HL-60/S4 treated with phorbol 12-myristate 13-acetate at 8.2 ng/mL for 4 days and 3 days (cell line): Measurements from ENCODE around the gene GPR15.

Experiments
- in situ Hi-C: fragments of 300-500 bp; cut with MboI; formaldehyde crosslinking; loops from 2 replicates; pipeline ENCODE4 v1.15.0; 2022; ENCODE audit warnings: low sequenced_read_pairs

GPR15 gene

DNA sequence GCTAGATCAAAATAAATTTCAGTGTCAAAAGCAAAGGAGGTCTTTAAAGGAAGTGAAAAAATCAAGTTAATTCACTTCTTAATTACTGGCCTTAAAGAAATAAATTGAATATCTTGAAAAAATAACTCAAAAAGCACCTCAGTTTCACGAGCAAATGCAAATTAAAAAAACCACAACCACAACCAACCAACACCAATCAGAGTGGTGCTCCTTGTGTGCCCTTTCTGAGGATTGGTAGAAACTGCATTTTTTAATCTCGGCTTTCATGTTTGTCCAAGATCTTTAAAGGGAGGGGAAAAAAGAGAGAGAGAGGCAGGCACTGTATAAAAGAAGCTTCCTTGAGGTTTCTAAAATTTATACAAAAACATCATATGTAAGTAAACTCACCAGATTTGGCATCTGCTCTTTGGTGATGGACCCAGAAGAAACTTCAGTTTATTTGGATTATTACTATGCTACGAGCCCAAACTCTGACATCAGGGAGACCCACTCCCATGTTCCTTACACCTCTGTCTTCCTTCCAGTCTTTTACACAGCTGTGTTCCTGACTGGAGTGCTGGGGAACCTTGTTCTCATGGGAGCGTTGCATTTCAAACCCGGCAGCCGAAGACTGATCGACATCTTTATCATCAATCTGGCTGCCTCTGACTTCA, at the start of gene GPR15:
TSS of gene GPR15 (plus strand) at position 357 of the 653 bp plus-strand sequence. CDS start at position 413, 56 bp downstream.
- in situ Hi-C loops, result no loop called here

DNA sequence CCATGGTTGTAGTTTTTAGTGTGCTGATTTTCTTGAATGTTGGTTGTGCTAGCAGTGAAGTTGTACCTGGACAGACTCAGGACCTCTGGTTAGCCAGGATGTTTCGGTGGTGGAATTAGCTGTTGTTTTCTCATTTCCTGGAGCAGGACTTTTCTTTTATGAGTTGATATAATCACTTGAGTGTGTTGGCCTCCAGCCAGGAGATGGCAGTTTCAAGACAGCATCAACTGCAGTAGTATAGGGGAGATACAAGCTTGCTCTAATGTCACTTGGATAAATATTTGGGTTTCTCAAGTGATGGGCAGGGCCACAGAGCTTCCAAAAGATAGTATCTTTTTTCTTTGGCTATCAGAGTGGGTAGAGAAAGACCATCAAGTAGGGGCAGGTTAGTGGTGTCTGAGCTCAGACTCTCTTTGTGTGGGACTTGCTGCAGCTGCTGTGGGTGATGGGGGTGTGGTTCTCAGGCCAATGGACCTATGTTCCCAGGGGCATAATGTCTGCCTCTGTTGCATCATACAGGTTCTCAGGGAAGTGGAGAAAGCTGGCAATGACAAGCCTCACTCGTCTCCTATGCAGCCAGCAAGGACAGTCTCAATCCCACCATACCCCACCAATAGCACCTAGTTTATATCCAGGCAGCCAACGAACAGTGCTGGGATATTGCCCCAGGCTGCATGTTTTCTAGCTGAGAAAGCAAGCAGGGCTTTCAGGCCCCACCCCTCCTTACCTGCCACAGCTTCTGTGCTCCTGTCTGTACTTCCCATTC, 48.9 kb upstream of the GPR15 start:
- in situ Hi-C loops, result no loop called here

DNA sequence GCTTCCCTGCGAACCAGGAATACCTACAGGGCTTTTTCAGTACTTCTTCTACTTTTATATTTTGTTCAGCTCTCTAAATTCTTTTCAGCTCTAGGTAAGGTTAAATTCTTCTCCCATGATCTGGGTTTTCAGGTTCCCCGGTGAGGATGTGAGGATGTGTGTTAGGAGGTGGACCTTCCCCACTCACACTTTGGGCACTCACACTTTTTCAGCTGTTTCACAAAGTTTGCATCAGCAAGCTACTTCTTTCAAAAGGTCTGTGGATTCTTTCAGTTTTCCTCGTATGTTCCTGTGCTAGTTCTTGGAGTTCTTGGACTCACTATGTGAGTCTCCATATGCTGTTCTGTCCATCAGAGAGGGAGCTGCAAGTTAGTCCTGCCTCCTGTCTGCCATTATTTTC, 48.2 kb upstream of the GPR15 start:
- in situ Hi-C loops, result no loop called here

DNA sequence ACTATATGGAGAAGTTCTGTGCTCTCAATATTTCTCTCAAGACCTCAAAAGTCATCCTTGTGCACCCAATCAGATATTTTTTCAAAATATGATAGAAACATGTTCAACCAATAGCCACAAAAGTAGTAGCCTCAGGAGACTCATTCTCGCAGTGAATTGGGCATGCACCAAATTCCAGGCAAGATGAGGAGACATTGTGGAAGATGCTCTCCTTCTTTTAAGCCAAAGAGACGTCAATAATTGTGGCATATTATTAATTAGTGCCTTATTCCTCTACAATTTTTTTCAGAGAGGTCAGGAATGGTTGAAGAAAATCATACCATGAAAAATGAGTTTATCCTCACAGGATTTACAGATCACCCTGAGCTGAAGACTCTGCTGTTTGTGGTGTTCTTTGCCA, 34.4 kb upstream of the GPR15 start, which contains the start of gene OR5K2:
TSS of gene OR5K2 (plus strand) at position 301 of the 400 bp plus-strand sequence. CDS start at position 301, 0 bp downstream.
- in situ Hi-C loops, result no loop called here

DNA sequence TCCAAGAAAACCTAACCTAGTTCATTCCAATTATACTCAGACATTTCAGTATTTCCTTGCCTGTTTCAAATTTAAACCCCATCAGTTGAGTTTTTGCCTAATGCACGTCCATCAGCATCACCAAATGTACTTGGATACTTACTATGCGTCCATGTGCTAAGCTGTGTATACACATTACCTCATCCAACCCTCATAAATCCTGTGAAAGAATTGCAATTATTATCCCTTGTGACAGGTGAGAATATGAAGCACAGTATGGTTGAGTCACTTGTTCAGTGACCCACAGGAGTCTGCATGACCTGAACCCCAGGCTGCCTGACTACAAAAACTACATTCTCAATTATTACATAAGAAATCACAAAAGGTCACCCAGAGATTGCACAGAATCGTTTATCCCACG, 31.8 kb upstream of the GPR15 start:
- in situ Hi-C loops, result no loop called here

DNA sequence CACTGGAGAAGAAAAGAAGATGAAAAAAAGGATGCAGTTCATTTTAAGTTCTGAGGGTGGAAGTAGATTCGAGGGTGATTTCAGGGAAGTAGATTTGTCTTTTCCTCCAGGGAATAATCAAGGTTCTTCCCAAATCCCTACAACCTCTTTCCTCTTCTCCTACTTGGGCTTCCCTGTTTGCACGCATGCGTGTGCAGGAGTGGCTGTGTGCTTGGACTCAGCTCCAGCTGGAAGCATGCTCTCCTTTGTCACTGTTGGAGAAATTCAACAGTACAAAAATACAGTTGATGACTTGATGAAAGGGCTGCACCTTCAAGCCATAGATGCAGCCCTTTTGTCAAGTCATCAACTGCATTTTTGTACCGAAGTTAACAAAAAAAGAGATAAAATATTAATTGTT, 30.5 kb upstream of the GPR15 start:
- in situ Hi-C loops, result no loop called here

DNA sequence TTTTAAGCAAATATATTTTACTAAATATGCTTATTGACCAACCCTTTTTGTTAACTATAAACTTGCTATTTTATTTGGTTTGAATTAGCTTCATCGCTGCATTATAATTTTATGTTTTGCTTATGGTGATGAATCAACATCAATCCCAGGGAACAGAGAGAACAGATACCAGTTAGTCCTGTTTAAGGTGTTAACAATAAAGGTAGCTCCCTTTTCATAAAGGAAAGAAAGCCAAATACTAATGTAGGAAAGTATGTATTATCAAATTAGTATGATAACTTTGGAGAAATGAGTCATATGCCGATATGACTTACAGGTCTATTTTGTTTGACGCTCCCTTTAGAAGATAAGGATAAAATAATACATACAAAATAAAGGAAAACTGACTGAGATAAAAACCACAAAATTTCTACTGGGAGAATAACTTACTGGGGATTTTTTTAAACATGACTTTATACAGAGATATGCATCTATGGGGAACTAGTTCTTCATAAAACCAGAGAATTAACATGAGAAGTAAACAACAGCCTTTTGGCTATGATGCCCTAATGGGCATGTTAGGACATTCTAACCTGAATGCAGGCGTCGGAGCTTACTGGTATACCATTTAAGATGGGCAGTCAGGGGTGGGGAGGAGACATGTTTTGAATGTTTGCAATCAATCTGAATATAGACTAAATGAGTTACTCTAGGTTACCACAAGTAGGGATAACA, 29.8 kb upstream of the GPR15 start:
- in situ Hi-C loops, result no loop called here

DNA sequence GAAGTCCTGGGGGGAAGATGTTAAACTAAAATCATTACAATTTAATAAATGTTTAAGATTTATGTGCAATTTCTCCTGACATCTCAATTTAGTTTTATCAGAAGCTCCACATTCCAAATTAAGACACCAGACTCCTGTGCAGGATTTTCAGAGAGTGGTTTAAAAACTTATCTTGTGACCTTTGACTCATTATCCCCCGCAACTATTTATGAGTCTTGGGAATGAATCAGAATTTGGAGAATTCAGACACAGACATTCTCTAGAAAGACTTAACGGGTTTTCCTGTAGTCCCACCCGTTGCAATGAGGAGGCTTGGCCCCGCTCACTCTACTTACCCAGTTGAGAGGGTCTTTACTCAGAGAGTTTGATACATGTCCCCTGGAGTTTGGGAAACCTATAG, 27.2 kb upstream of the GPR15 start:
- in situ Hi-C loops, result no loop called here

DNA sequence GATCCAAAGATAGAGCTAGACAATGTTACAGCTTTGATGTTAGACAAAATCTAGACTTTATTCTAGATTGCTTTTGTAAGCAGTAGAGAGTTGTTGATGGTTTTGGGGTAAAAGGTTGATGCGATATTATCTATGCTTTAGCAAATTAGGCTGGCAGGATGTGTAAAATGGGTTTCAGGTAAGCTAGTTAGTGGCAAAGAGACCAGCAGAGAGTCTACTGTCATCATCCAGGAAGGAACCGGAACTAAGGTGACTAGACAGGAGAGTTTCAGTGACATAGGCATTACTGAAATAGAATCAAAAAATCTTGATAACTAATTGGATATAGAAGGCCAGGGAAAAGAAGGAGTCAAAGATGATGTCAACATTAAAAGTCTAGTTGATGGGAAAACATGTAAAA, 23.2 kb upstream of the GPR15 start:
- in situ Hi-C loops, result no loop called here

DNA sequence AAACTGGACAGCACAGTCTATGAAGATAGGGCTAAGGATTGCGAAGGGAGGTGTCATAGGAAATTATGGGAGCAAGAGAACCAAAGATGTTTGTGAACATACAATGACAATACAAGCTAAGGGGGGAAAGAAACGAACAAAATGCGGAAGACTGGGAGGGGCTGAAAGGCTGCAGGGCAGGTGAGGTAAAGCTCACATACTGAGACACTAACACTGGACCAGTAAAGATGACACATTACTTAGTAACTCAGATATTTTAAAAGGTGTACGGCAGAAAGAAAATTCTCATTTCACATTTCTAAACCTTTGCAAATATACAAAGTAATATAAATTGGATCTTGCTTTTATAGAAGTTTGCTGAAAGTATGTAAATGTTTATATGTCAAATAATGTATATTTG, 19.2 kb upstream of the GPR15 start:
- in situ Hi-C loops, result no loop called here

DNA sequence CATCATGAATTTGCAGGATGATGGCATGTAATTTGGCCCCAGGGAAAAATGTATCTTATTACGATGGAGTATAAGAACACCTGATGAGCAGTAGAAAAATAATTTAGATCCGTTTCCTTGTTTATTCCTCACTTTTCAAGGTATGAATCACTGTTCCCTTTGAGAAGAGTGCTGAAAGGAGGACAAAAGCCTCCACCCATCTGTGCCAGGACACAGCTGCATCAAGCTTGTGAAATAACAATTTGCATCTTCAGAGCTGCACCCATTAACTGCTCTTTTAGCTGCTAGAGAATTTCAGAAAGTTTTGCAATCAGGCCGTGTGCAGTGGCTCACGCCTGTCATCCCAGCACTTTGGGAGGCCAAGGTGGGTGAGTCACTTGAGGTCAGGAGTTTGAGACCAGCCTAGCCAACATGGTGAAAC, 18.7 kb upstream of the GPR15 start:
- in situ Hi-C loops, result no loop called here

DNA sequence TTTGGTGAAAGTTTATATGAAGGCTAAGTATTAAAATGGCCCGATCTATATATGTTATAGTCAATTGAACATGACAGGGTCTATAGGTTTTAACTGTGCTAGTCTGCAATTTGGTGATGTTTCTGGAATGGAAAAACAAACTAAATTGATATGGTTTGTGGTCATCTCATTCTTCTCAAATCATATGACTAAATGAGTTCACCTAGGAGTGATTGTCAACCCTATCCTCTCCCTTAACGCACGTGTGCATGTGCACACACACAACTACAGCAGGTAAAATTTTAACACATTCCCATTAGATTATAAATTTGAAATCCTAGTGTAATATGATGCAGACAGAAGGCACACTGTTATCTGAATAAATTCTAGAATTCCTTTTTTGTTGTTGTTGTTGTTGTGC, 18.0 kb upstream of the GPR15 start:
- in situ Hi-C loops, result no loop called here

DNA sequence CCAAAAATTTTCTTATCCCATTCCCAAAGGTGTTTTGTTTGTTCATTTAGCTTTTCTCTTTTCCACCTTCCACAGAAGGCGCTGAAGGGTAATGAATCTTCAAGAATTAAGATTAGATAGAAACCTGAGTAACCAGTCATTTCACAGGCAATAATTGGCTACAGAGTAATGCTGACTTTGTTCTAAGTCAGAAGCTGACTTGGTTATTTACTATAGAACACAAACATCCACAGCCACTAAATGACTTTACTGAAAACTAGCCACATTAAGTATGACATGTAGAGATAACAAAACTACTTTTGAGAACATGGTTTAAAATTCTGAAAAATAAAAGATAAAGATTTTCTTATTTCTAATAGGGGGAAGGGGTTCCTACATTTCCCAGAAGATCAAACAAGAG, 16.8 kb upstream of the GPR15 start:
- in situ Hi-C loops, result no loop called here

DNA sequence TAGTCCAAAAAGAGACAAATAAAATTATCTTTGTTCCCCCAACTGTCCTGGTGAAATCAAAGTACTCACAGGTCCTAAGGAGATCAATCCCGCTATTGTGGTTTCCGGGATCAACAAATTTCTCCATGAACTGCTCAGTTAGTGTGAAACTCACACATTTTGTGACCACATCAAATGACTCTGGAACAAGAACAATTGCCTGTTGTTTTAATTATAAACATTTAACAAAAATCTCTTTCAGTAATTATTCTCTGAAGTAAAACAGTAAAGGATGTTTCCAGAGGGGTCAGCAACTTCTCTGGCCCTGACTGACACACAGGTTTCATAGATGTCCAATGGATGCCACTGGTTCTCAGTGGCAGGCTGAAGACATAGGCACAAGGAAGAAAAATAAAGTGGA, 13.0 kb upstream of the GPR15 start:
- in situ Hi-C loops, result no loop called here

DNA sequence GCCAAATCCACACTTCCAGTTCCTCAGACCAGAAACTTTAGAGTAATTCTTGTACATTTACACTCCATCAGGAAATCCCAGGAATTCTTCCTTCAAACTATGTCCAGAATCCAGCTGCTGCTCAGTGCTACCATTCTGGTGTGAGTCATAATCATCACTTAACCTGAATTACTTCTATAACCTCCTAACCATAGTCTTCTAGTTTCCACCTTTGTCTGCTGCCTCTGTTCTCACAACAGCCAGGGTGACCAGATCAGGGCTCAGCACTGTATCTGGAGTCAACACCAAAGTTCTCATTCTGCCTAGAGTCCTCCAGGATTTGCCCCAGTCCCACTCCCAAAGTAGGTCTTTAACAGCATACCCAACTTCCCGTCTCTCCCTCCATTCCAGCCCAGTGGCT, 12.4 kb upstream of the GPR15 start:
- in situ Hi-C loops, result no loop called here

DNA sequence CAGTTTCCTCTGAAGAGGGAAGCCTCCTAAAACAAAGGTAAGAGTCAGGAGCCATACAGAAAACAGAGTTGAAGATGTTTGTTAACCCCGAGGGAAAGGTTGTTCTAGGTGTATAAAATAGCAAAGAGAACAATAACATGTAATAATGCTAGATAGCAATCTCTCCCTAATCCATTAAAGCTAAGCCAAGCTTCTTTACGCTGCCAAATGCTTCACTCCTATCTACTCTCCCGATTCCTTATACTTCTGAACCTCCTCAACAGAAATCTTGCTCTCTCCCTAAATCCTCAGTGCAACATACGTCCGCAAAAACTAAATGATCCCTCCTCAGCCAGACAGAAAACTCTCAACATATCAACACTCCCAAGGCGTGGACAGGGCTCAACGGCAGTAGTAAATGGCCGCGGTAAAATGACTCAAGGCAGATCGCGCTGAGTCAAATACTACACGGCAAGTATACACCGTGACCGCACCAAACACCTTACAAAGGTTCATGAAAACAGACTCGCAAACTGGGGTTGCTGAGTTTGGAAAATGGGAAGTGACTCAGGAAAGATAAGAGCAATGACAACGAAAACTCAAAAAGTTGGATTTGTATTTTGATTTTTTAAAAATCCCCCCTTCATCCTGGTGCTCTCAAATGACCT, 9.8 kb upstream of the GPR15 start:
- in situ Hi-C loops, result no loop called here

DNA sequence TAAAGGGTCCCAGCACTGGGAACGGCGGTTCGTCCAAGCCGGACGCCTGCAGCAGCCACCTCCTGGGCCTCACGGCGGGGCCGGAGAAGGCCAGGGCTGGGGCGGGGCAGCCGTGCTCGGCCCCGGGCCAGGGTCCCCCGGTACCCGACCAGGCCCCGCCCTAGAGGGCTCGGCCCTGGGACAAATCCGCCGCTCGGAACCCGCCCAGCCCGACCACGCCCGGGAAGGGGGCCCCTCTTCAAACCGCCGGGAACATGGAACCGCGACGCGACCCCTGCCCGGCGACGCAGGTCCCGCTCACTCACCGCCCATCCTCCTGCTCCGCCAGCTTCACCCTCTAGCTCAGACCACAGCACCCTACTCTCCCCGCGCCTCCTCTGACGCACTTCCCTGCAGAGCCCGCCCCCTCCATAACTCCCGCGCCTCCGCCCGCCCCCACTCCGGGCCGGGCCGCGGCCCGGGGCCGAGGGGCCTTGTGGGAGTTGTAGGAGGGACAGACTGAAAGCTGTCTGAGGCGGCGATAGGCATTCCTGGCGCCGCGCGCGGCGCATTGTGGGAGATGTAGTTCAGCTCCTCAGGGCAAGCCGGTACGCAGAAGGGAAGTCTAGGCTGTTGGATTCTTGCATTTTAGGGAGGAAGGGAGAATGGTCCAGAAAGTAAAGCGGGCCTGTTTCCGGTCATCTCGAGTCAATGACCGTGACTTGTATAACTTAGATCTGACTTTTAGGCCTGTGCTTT, 9.1 kb upstream of the GPR15 start, which contains the start of gene CLDND1:
TSS of gene CLDND1 (minus strand) at position 359 of the 738 bp plus-strand sequence. CDS start 1,478 bp downstream, outside the sequence.
- in situ Hi-C loops, result no loop called here

DNA sequence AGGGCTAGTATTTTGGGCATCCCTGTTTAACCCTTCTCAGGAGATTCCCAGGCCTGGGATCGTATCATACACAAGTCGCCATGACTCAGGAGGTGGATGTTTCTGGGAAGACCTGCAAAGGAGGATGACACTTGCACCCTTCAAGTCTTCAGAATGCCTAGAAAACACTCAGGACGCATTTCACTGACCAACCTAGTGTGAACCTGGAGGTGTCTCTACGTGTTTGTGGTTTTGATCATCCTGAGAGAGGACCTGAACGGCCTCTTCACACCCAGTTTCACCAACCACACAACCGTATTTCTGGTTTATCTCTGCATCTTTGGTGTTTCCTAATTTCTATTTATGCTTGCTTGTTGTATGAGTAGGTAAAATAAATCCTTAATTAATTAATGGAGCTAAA, 6.3 kb upstream of the GPR15 start:
- in situ Hi-C loops, result no loop called here

DNA sequence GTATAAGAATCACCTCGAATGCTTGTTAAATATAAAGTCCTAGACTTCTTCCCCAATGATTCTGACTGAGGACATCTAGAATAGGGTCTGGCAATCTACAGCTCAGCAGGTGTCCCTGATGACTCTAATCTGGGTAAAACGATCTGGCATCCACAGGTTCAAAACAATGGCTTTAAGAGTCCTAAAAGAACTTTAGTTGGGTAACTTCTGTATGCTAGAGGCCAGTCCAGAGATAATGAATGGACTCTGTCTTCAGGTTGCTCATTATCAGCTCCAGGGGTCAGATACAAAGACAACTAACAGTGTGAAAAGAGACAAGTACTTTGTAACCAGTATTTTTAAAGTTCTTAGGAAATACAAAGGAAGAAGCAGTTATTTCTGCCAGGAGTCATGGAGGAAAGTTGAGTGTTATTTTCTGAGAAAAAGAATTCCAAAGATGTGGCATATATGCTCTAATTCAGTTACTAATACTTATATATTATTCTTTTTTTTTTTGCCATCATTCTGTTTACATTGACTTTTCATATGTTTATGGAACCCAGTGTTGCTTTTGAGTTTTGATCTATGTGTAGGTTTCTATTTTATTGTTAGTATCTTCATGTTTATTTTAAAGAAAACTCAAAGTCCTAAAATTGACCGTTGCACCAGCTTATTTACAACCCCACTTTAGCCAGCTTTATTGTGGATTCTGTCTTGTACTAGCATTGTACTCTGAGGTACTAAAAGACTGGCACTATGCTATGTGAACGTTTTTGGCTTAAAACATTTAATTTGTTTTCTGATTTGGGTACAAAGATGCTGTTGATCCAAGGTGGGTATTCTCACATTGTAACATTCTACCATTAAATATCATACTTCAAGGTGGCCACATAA, 3.1 kb upstream of the GPR15 start:
- in situ Hi-C loops, result no loop called here
